Natural killer cell treated with Interleukin-12 subunit alpha and Interleukin-12 subunit beta and Interleukin-15 and Interleukin-18, amount 100 ng/mL, for 72 hours (primary cell): Measurements from ENCODE around the gene XXYLT1. TPM values are rescaled to one million over a fixed set of nuclear protein-coding genes. Genes with fewer than 3 reads are reported as not detected.
A peak's percentile ranks its signal among the peaks of the same experiment; 100 is the strongest.
"Not testable (repeated sequence)": the region's sequence is repeated elsewhere in the genome, so short reads cannot be mapped to it uniquely, and the experiment has no call there.

ENCODE experiments used
- ATAC-seq, 2 donors: fragments of 150-1000 bp; cut with Tn5 transposase in 1 of 2; sonication (Bioruptor Pico), chemical (Tn5 transposase) in 1 of 2; 2 replicates each; pipeline ENCODE4 v1.10.0; 2021
- DNase-seq: peaks from one replicate; pipeline ENCODE4 v3.0.0; 2022; ENCODE audit warnings: low spot score
- H3K27ac Mint-ChIP-seq, 2 donors: 1 replicate in 1 of 2; 2 replicates in 1 of 2; pipeline ENCODE4 v1.8.0; 2022; ENCODE audit warnings: mixed read lengths in 2 of 2, mild to moderate bottlenecking in 1 of 2, moderate library complexity in 1 of 2
- H3K27me3 Mint-ChIP-seq, 2 donors: 1 replicate in 1 of 2; 2 replicates in 1 of 2; pipeline ENCODE4 v1.8.0; 2022; ENCODE audit warnings: mixed read lengths in 2 of 2
- H3K36me3 Mint-ChIP-seq: one replicate; pipeline ENCODE4 v1.8.0; 2022; ENCODE audit warnings: mixed read lengths
- H3K4me1 Mint-ChIP-seq, 2 donors: 1 replicate in 1 of 2; 2 replicates in 1 of 2; pipeline ENCODE4 v1.8.0; 2022; ENCODE audit warnings: low read depth in 2 of 2, mixed read lengths in 2 of 2, mild to moderate bottlenecking in 1 of 2
- H3K4me3 Mint-ChIP-seq: one replicate; pipeline ENCODE4 v1.8.0; 2022; ENCODE audit warnings: mixed read lengths
- H3K9me3 Mint-ChIP-seq: 2 replicates; pipeline ENCODE4 v1.8.0; 2022; ENCODE audit warnings: mixed read lengths
- total RNA-seq, 2 donors: library from RNA; stranded (reverse); gene quantifications; one replicate each; pipeline ENCODE4 v1.2.3, GENCODE V29; 2022

Gene XXYLT1
- total RNA-seq, 2 donors from 2014 or later, result 10.5 to 16.2 TPM

- ATAC-seq (no peak), DNase-seq (no peak)
- H3K9me3 Mint-ChIP-seq, result no peaks in the 10 kb centered on the region
- H3K27ac Mint-ChIP-seq, result peak overlapping the region in 1 of 2 donors; percentile 14
- H3K4me3 Mint-ChIP-seq, result no peak overlapping the region
- H3K27me3 Mint-ChIP-seq, result no peaks in the 10 kb centered on the region
- H3K4me1 Mint-ChIP-seq, result peaks cover 3% of the 10 kb centered on the region in 2 donors
- no peaks in the 10 kb centered on the region for H3K36me3 Mint-ChIP-seq
Measured at GRCh38 chr3:195116407-195117185, 154.4 kb downstream of the XXYLT1 start.

- Mint-ChIP-seq H3K27me3 (no peaks in the 10 kb centered on the region), H3K27ac (peak overlapping the region in 1 of 2 donors; percentile 14), H3K36me3 (no peaks in the 10 kb centered on the region), H3K4me1 (peaks cover 3% of the 10 kb centered on the region in 2 donors), H3K4me3 (no peak overlapping the region), H3K9me3 (no peaks in the 10 kb centered on the region)
- ATAC-seq (no peak), DNase-seq (no peak)
Measured at GRCh38 chr3:195115600-195116406, 155.2 kb downstream of the XXYLT1 start.

- Mint-ChIP-seq H3K4me1 (peaks cover 3% of the 10 kb centered on the region in 2 donors), H3K27ac (no peak overlapping the region), H3K27me3 (no peaks in the 10 kb centered on the region), H3K4me3 (no peak overlapping the region), H3K36me3 (no peaks in the 10 kb centered on the region), H3K9me3 (no peaks in the 10 kb centered on the region)
- ATAC-seq, result no peak
- no peak for DNase-seq
Measured at GRCh38 chr3:195114786-195115599, 156.0 kb downstream of the XXYLT1 start.

GRCh38 chr3:195113536-195114425 lies 157.2 kb downstream of the XXYLT1 start:
- Mint-ChIP-seq H3K4me3 (no peak overlapping the region), H3K9me3 (no peaks in the 10 kb centered on the region), H3K27ac (no peak overlapping the region), H3K4me1 (peaks cover 3% of the 10 kb centered on the region in 2 donors), H3K27me3 (no peaks in the 10 kb centered on the region), H3K36me3 (no peaks in the 10 kb centered on the region)
- DNase-seq, result no peak
- ATAC-seq, result no peak

- peaks cover 2 to 3% of the 10 kb centered on the region in 2 donors for H3K4me1 Mint-ChIP-seq
- H3K9me3 Mint-ChIP-seq, result no peaks in the 10 kb centered on the region
Measured at GRCh38 chr3:195113048-195113447, 157.9 kb downstream of the XXYLT1 start.

GRCh38 chr3:195112361-195112791 lies 158.6 kb downstream of the XXYLT1 start:
- ATAC-seq (no peak), DNase-seq (no peak)
- no peaks in the 10 kb centered on the region for H3K36me3 Mint-ChIP-seq
- no peaks in the 10 kb centered on the region for H3K9me3 Mint-ChIP-seq
- H3K27ac Mint-ChIP-seq, result no peak overlapping the region
- no peaks in the 10 kb centered on the region for H3K27me3 Mint-ChIP-seq
- peaks cover 0 to 3% of the 10 kb centered on the region in 2 donors for H3K4me1 Mint-ChIP-seq
- H3K4me3 Mint-ChIP-seq, result no peak overlapping the region

More at GRCh38 chr3:195113048-195113447, 157.9 kb downstream of the XXYLT1 start:
- no peak for ATAC-seq
- H3K27me3 Mint-ChIP-seq, result no peaks in the 10 kb centered on the region
- no peak overlapping the region for H3K27ac Mint-ChIP-seq
- no peak overlapping the region for H3K4me3 Mint-ChIP-seq
- DNase-seq, result no peak
- H3K36me3 Mint-ChIP-seq, result no peaks in the 10 kb centered on the region

GRCh38 chr3:195111766-195112165 lies 159.2 kb downstream of the XXYLT1 start:
- ATAC-seq (no peak), DNase-seq (no peak)
- Mint-ChIP-seq H3K27ac (no peak overlapping the region), H3K27me3 (no peaks in the 10 kb centered on the region), H3K9me3 (no peaks in the 10 kb centered on the region), H3K4me1 (peaks cover 0 to 3% of the 10 kb centered on the region in 2 donors), H3K36me3 (no peaks in the 10 kb centered on the region), H3K4me3 (no peak overlapping the region)

GRCh38 chr3:195111319-195111705 lies 159.6 kb downstream of the XXYLT1 start:
- no peak for DNase-seq
- H3K36me3 Mint-ChIP-seq, result no peaks in the 10 kb centered on the region

GRCh38 chr3:195110647-195111318 lies 160.2 kb downstream of the XXYLT1 start:
- H3K27me3 Mint-ChIP-seq, result no peaks in the 10 kb centered on the region
- no peak overlapping the region for H3K4me3 Mint-ChIP-seq
- no peaks in the 10 kb centered on the region for H3K36me3 Mint-ChIP-seq
- H3K9me3 Mint-ChIP-seq, result no peaks in the 10 kb centered on the region
- peaks cover 7 to 8% of the 10 kb centered on the region in 2 donors for H3K4me1 Mint-ChIP-seq
- no peak for ATAC-seq
- no peak overlapping the region for H3K27ac Mint-ChIP-seq
- DNase-seq, result no peak

More at GRCh38 chr3:195111319-195111705, 159.6 kb downstream of the XXYLT1 start:
- Mint-ChIP-seq H3K27me3 (no peaks in the 10 kb centered on the region), H3K27ac (no peak overlapping the region), H3K9me3 (no peaks in the 10 kb centered on the region), H3K4me3 (no peak overlapping the region), H3K4me1 (peaks cover 1 to 3% of the 10 kb centered on the region in 2 donors)
- no peak for ATAC-seq

GRCh38 chr3:195109098-195109657 lies 161.8 kb downstream of the XXYLT1 start:
- H3K27ac Mint-ChIP-seq, result no peak overlapping the region
- H3K4me1 Mint-ChIP-seq, result peaks cover 8 to 10% of the 10 kb centered on the region in 2 donors
- ATAC-seq (no peak), DNase-seq (no peak)
- H3K4me3 Mint-ChIP-seq, result no peak overlapping the region
- no peaks in the 10 kb centered on the region for H3K36me3 Mint-ChIP-seq
- H3K9me3 Mint-ChIP-seq, result no peaks in the 10 kb centered on the region
- H3K27me3 Mint-ChIP-seq, result no peaks in the 10 kb centered on the region

- no peak for ATAC-seq
- Mint-ChIP-seq H3K9me3 (no peaks in the 10 kb centered on the region), H3K4me1 (peaks cover 10 to 17% of the 10 kb centered on the region in 2 donors), H3K36me3 (no peaks in the 10 kb centered on the region), H3K4me3 (no peak overlapping the region), H3K27ac (peak overlapping the region in 1 of 2 donors; percentile 11), H3K27me3 (no peaks in the 10 kb centered on the region)
- peak; percentile 44 for DNase-seq
Measured at GRCh38 chr3:195107593-195107992, 163.4 kb downstream of the XXYLT1 start.

GRCh38 chr3:195107031-195107430 lies 163.9 kb downstream of the XXYLT1 start:
- H3K9me3 Mint-ChIP-seq, ATAC-seq, H3K27me3 Mint-ChIP-seq, H3K4me3 Mint-ChIP-seq, H3K36me3 Mint-ChIP-seq, H3K27ac Mint-ChIP-seq, DNase-seq: not testable (repeated sequence)
- H3K4me1 Mint-ChIP-seq, result peaks cover 16 to 23% of the 10 kb centered on the region in 2 donors
